GM19452 (cell line): ENCODE data around the gene ATP10B.

Experiments used
- ATAC-seq: cut with Tn5 transposase; IDR thresholded peaks from one replicate; pipeline ENCODE4 v1.9.1; 2021; ENCODE audit not compliant: unreplicated experiment

ATP10B gene

DNA sequence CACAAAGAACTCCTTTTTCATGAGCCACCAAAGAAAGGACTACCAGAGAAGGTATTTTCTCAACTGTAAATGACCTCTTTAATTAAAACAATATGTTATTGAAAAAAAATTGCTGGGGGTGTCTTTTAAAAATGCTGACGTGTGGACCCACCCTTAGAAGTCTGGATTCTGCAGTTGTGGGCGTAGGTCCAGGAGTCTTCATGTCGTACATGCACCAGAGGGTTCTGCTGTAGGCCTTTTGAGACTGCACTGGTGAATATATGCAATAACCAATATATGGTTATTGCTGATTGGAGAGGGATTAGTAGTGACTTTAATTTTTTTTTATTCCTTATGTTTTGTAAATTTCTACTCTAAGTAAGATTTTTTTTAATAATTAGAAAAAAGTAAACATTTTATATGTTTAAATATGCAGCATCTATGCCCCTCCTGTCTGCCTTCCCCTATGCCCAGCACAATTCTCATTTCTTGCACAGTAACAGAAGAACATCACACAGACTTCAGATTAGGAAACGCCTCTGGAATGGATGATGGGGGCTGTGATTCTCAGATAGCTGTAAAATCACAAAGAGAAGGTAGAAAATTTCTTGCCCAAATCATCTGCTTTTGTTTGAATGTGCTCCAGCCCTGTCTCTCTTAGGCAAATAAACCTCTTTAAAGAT is 328.4 kb downstream of the ATP10B start:
- ATAC-seq: no peak

DNA sequence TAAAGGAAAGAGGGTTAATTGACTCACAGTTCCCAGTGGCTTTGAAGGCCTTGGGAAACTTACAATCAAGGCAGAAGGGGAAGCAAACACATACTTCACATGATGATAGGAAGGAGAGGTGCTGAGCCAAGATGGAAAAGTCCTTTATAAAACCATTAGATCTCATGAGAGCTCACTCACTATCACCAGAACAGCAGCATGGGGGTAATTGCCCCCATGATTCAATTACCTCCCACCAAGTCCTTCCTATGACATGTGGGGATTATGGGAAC is 330.7 kb downstream of the ATP10B start:
- no peak for ATAC-seq

DNA sequence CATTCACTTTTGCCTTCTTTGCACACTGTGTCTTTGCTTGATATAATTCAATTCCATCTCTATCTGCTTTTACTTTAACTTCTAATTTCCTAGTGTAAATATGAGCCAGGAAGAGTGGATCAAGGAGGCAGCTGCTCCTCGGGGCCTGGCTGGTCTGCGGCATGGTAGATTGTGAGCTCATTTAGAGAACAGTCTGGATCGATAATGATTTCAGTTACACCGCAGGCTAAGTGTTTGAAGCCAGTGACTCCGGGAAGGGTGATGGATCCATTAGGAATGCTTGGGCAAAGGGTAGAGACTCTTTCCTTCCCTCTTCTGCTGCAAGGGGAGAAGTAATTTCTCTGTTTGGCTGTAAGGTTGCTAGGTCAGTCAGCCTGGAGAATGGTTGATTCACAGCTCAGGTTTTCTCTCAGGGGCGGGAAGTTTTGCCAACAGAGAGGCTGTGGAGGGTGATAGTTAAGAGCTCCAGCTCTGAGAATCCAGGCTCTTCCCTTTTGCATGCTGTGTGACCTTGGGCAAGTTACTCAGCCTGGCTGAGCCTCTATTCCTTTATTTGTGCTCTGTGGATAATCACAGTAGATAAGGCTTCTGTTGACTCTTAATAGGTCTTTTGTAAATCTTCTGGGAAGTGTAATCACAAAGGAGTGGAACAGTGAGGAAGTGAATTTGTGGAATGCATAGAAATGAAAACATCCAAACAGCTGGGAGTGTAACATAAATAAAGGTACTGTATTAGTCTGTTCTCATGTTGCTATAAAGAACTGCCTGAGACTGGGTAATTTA is 331.2 kb downstream of the ATP10B start:
- no peak for ATAC-seq

DNA sequence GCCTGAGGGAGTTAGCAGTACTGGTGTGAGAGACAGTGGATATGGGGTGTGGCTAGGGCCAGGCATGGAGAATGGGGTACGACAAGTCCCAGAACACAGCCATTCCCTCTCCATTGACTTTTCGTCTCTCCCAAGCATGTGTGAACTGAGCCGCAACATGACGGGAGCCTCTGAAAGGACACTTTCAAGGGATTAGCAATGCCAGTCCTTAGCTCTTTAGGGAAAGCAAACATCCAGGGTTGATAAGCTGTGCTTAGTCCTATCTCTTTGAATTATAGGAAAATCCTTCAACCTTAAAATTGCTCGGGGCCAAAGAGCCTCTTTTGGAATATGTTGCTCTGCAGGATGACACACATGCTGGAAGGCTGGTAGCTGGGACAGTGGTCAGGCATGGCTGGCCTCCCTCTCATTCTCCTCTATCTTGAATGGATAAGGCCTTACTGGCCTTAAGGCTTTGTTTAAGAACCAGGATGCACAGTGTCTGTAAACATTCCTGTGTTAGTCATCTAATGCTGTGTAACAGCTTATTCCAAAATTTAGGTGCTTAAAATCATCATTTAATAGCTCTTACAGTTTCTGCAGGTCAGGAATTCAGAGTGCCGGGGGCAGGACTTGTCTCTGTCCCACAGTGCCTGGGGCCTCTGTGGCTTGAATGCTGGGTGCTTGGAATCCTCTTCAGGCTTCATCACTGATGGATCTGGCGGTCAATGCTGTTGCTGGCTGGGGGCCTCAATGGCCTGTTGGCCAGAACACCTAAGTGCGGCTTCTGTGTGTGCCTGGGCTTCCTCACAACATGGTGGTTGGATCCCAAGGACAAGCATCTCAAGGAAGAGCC is 335.1 kb downstream of the ATP10B start:
- no peak for ATAC-seq

DNA sequence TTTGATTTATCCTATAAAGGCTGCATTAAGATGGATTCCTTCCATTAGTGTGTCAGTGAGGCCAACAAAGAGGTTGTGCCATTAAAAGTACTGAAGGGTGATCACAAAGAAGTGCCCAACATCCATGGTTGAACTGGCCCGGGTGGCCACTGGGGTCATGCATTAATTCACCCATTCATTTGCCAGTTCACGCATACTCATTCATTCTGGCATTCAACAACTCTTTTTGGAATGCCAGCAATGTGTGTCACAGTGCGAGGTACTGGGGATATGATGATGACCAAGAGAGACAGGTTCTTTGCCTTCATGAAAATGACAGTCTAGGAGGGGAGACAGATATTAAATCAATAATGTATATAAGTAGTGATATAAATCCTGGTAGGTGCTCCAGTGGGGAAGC is 337.1 kb downstream of the ATP10B start:
- ATAC-seq: no peak

DNA sequence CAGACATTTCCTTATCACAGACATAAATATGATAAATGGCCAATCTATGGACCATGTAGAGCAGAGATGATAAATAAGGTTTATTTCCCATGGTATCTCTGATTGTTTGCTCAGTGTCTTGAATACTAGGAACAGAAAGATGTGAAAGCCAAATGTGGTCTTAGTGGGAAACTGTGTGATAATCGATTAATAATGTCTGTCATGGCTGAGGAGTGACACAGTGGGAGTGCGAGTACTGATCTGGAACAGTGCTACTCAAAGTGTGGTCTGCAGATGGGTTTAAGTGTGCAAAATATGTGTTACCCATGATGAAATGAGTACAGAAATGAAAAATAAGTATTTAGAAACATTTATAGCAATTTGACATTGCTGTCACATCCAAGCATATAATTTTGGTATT is 337.8 kb downstream of the ATP10B start:
- no peak for ATAC-seq

DNA sequence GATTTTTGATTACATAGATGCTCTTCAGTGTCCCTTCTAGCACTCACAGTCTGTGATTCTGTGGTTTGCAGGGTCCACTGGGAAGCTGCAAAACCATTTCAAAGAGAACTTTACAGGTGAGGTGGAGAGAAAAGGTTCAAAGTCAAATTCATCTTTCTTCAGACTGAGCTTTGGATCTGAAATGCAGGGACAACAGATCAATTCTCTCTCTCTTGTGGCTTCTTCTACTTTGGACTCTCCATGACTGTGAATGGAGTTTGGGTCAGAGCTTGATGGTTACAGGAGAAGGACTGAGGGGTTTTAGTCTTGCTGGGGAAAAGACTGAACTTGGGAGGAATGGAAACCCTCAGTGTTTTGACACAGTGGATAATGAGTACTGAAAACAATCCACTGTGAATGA is 338.5 kb downstream of the ATP10B start:
- no peak for ATAC-seq
